SK-N-MC (cell line): ENCODE results near the gene NHSL2.

ENCODE experiments used
- EZH2 ChIP-seq: fragments of 200-600 bp; sonication (generic); IDR thresholded peaks from one replicate; pipeline ENCODE4 v1.6.1; 2017; ENCODE audit warnings: antibody characterized with exemption
- FOXP2 ChIP-seq: optimal IDR thresholded peaks from 2 replicates; pipeline ENCODE3; 2011; ENCODE audit warnings: mild to moderate bottlenecking, moderate library complexity; ENCODE audit not compliant: insufficient read depth; ENCODE audit errors: extremely low read length, control extremely low read depth
- POLR2AphosphoS5 ChIP-seq: IDR thresholded peaks from 2 replicates; pipeline ENCODE4 v1.6.1; 2012; ENCODE audit warnings: mild to moderate bottlenecking, low read depth, low read length, borderline replicate concordance

GRCh38 chrX:71885099-71885498 lies 25.5 kb upstream of the NHSL2 start:
- TF ChIP-seq EZH2: no peak
- TF ChIP-seq POLR2AphosphoS5: no peak
- TF ChIP-seq FOXP2: no peak
